Measurements from ENCODE around the gene TRIML1.

- TF ChIP-seq POLR2A (IDR thresholded peaks at IDR 0.05) (no peak), CTCF (IDR thresholded peaks at IDR 0.05 in 4 of 5, conservative IDR thresholded peaks at IDR 0.05 in 1 of 5) (no peak)
Observed at GRCh38 chr4:188107931-188108843, 31.1 kb upstream of the TRIML1 start.

Data from gastrocnemius medialis (tissue), 4 donors.